ENCODE measurements around the gene SLC9A7.
"Not testable (repeated sequence)": the region's sequence is repeated elsewhere in the genome, so short reads cannot be mapped to it uniquely, and the experiment has no call there.

Gene SLC9A7

GRCh38 chrX:46758956-46759644, at the start of gene SLC9A7:
TSS of gene SLC9A7 (minus strand) at chrX:46759118. CDS start at chrX:46759029, 89 bp downstream.
- peak; percentile 60 for DNase-seq

- DNase-seq = no peak
Measured at GRCh38 chrX:46805270-46805669, 46.4 kb upstream of the SLC9A7 start.

- no peak for DNase-seq
Measured at GRCh38 chrX:46803140-46803539, 44.2 kb upstream of the SLC9A7 start.

- DNase-seq = peak; percentile 69
Measured at GRCh38 chrX:46796574-46797191, 37.8 kb upstream of the SLC9A7 start.

GRCh38 chrX:46793386-46794143, 34.6 kb upstream of the SLC9A7 start:
- no peak for DNase-seq

GRCh38 chrX:46792810-46793188, 33.9 kb upstream of the SLC9A7 start:
- DNase-seq = no peak

- peak; percentile 94 for DNase-seq
Measured at GRCh38 chrX:46791927-46792809, 33.2 kb upstream of the SLC9A7 start.

- peak; percentile 79 for DNase-seq
Measured at GRCh38 chrX:46788902-46789301, 30.0 kb upstream of the SLC9A7 start.

- DNase-seq = not testable (repeated sequence)
Measured at GRCh38 chrX:46784437-46784836, 25.5 kb upstream of the SLC9A7 start.

- no peak for DNase-seq
Measured at GRCh38 chrX:46782034-46782433, 23.1 kb upstream of the SLC9A7 start.

GRCh38 chrX:46777971-46778810, 19.3 kb upstream of the SLC9A7 start:
- peak; percentile 25 for DNase-seq

GRCh38 chrX:46770817-46771163, 11.9 kb upstream of the SLC9A7 start:
- peak; percentile 90 for DNase-seq

GRCh38 chrX:46770000-46770816, 11.3 kb upstream of the SLC9A7 start:
- DNase-seq = peak; percentile 80

- no peak for DNase-seq
Measured at GRCh38 chrX:46762963-46763362, 4.0 kb upstream of the SLC9A7 start.

- peak; percentile 55 for DNase-seq
Measured at GRCh38 chrX:46759645-46759974, 692 bp upstream of the SLC9A7 start.

- no peak for DNase-seq
Measured at GRCh38 chrX:46758163-46758955, 559 bp downstream of the SLC9A7 start.

GRCh38 chrX:46757593-46757992, 1.3 kb downstream of the SLC9A7 start:
- DNase-seq = peak; percentile 21

GRCh38 chrX:46757052-46757451, 1.9 kb downstream of the SLC9A7 start:
- DNase-seq = no peak

GRCh38 chrX:46755671-46756070, 3.2 kb downstream of the SLC9A7 start:
- no peak for DNase-seq

- DNase-seq = no peak
Measured at GRCh38 chrX:46754586-46755061, 4.3 kb downstream of the SLC9A7 start.

Data from fibroblast of upper back skin (primary cell).